Activated CD8-positive, alpha-beta T cell treated with anti-CD3 and anti-CD28 coated beads for 36 hours (primary cell): ENCODE measurements around the gene WDR64. TPM values are rescaled to one million over a fixed set of nuclear protein-coding genes. Genes with fewer than 3 reads are reported as not detected.

ENCODE experiments used
- ATAC-seq: fragments of 200-7000 bp; cut with Tn5 transposase; one replicate; pipeline ENCODE4 v1.10.0; 2021; ENCODE audit warnings: mild to moderate bottlenecking, moderate library complexity
- CTCF ChIA-PET: fragments of 350-600 bp; sonication (Branson Sonifier 250); formaldehyde crosslinking; loops from one replicate; lab custom pipeline; 2021; ENCODE audit warnings: antibody characterized with exemption; lab: Charles Lee
- POLR2A ChIA-PET: fragments of 350-600 bp; sonication (Branson Sonifier 250); formaldehyde crosslinking; loops from one replicate; lab custom pipeline; 2021; ENCODE audit warnings: antibody characterized with exemption; lab: Charles Lee
- DNase-seq: peaks from one replicate; pipeline ENCODE4 v3.0.0-alpha.2; 2020
- H3K27ac Mint-ChIP-seq: one replicate; pipeline ENCODE4 v1.8.0; 2021; ENCODE audit warnings: mild to moderate bottlenecking, mixed read lengths
- H3K27me3 Mint-ChIP-seq: one replicate; pipeline ENCODE4 v1.8.0; 2021; ENCODE audit warnings: mixed read lengths
- H3K36me3 Mint-ChIP-seq: one replicate; pipeline ENCODE4 v1.8.0; 2021; ENCODE audit warnings: low read depth, mixed read lengths
- H3K4me1 Mint-ChIP-seq: one replicate; pipeline ENCODE4 v1.8.0; 2021; ENCODE audit warnings: low read depth, mixed read lengths
- H3K4me3 Mint-ChIP-seq: one replicate; pipeline ENCODE4 v1.8.0; 2021; ENCODE audit warnings: mild to moderate bottlenecking, moderate library complexity, mixed read lengths
- H3K9me3 Mint-ChIP-seq: one replicate; pipeline ENCODE4 v1.8.0; 2021; ENCODE audit warnings: mixed read lengths
- CTCF ChIP-seq: fragments of 200-600 bp; IDR thresholded peaks from one replicate; pipeline ENCODE4 v1.8.0; 2022; ENCODE audit warnings: antibody characterized with exemption, mild to moderate bottlenecking
- intact Hi-C: fragments of 100-400 bp; cut with micrococcal nuclease; formaldehyde crosslinking; loops from one replicate; pipeline ENCODE4 v1.10.0; 2022
- total RNA-seq, 2 experiments: library from RNA; stranded (reverse); gene quantifications; one replicate each; pipeline ENCODE4 v1.2.3, GENCODE V29; 2021

The WDR64 gene
- total RNA-seq, 2 experiments from 2014 or later, result not detected

- ChIA-PET POLR2A (no interaction called here), CTCF (no interaction called here)
- intact Hi-C loops, result no loop called here
- H3K27ac Mint-ChIP-seq, result no peak overlapping the region
- H3K27me3 Mint-ChIP-seq, result peaks cover 2% of the 10 kb centered on the region
- no peaks in the 10 kb centered on the region for H3K9me3 Mint-ChIP-seq
- no peaks in the 10 kb centered on the region for H3K36me3 Mint-ChIP-seq
- no peaks in the 10 kb centered on the region for H3K4me1 Mint-ChIP-seq
- no peak for DNase-seq
- TF ChIP-seq CTCF, result no peak
- no peak overlapping the region for H3K4me3 Mint-ChIP-seq
- no peak for ATAC-seq
Observed at GRCh38 chr1:241660424-241660972, 8.4 kb downstream of the WDR64 start.

GRCh38 chr1:241666419-241666818 lies 14.3 kb downstream of the WDR64 start:
- POLR2A ChIA-PET, result no interaction called here
- Mint-ChIP-seq H3K36me3 (no peaks in the 10 kb centered on the region), H3K4me3 (no peak overlapping the region), H3K4me1 (peaks cover 22% of the 10 kb centered on the region), H3K27me3 (no peaks in the 10 kb centered on the region), H3K27ac (no peak overlapping the region), H3K9me3 (no peaks in the 10 kb centered on the region)
- CTCF ChIA-PET, result no interaction called here
- ATAC-seq, result no peak
- no peak for DNase-seq
- TF ChIP-seq CTCF, result no peak
- intact Hi-C loops, result no loop called here

GRCh38 chr1:241672301-241672700 lies 20.2 kb downstream of the WDR64 start:
- TF ChIP-seq CTCF, result no peak
- H3K4me3 Mint-ChIP-seq, result no peak overlapping the region
- no peak for ATAC-seq
- H3K36me3 Mint-ChIP-seq, result no peaks in the 10 kb centered on the region
- DNase-seq, result no peak
- intact Hi-C loops, result no loop called here
- H3K27me3 Mint-ChIP-seq, result no peaks in the 10 kb centered on the region
- no peak overlapping the region for H3K27ac Mint-ChIP-seq
- peaks cover 52% of the 10 kb centered on the region for H3K4me1 Mint-ChIP-seq
- POLR2A ChIA-PET, result no interaction called here
- CTCF ChIA-PET, result interaction anchor here (0.6 kb wide), 1 partner anchor 140 kb away, joined by 3 read pairs; the partner anchor contains the start of gene KMO
- no peaks in the 10 kb centered on the region for H3K9me3 Mint-ChIP-seq

GRCh38 chr1:241674805-241675384 lies 22.8 kb downstream of the WDR64 start:
- POLR2A ChIA-PET, result no interaction called here
- no peak for DNase-seq

More at GRCh38 chr1:241674805-241675384, 22.8 kb downstream of the WDR64 start:
- intact Hi-C loops, result loop anchor here (5.0 kb wide), 1 partner anchor 42 kb away; no protein-coding TSS in a partner anchor
- no peak for ATAC-seq
- TF ChIP-seq CTCF, result no peak
- CTCF ChIA-PET, result no interaction called here
- H3K4me3 Mint-ChIP-seq, result no peak overlapping the region
- H3K4me1 Mint-ChIP-seq, result peaks cover 49% of the 10 kb centered on the region
- no peaks in the 10 kb centered on the region for H3K36me3 Mint-ChIP-seq
- no peaks in the 10 kb centered on the region for H3K9me3 Mint-ChIP-seq
- no peaks in the 10 kb centered on the region for H3K27me3 Mint-ChIP-seq
- no peak overlapping the region for H3K27ac Mint-ChIP-seq
